GM18511 (cell line): ENCODE data around the gene GJB3.
A peak's percentile ranks its signal among the peaks of the same experiment; 100 is the strongest.
"Not testable (repeated sequence)": the region's sequence is repeated elsewhere in the genome, so short reads cannot be mapped to it uniquely, and the experiment has no call there.

Experiments
- ATAC-seq: cut with Tn5 transposase; IDR thresholded peaks from one replicate; pipeline ENCODE4 v1.9.1; 2021; ENCODE audit warnings: mild to moderate bottlenecking, moderate library complexity; ENCODE audit not compliant: unreplicated experiment

The GJB3 gene

GRCh38 chr1:34781071-34781843, at the start of gene GJB3:
Gene GJB3 (plus strand): TSS chr1:34781214. CDS start chr1:34784763, 3,549 bp downstream.
- no peak for ATAC-seq

GRCh38 chr1:34732831-34733230, 48.2 kb upstream of the GJB3 start:
- not testable (repeated sequence) for ATAC-seq

- ATAC-seq, result no peak
These were observed 44.3 kb upstream of the GJB3 start for GRCh38 chr1:34736692-34737091.

- not testable (repeated sequence) for ATAC-seq
These were observed 43.8 kb upstream of the GJB3 start for GRCh38 chr1:34737236-34737635.

GRCh38 chr1:34739613-34740012, 41.4 kb upstream of the GJB3 start:
- ATAC-seq, result no peak

- ATAC-seq, result no peak
These were observed 40.7 kb upstream of the GJB3 start for GRCh38 chr1:34740161-34740868.

- peak; percentile 69 for ATAC-seq
These were observed 38.2 kb upstream of the GJB3 start for GRCh38 chr1:34742667-34743270.

- no peak for ATAC-seq
These were observed 37.2 kb upstream of the GJB3 start for GRCh38 chr1:34743775-34744174.

- ATAC-seq, result no peak
These were observed 36.2 kb upstream of the GJB3 start for GRCh38 chr1:34744851-34745250.

- no peak for ATAC-seq
These were observed 35.3 kb upstream of the GJB3 start for GRCh38 chr1:34745666-34746065.

- ATAC-seq, result no peak
These were observed 34.9 kb upstream of the GJB3 start for GRCh38 chr1:34746101-34746500.

- no peak for ATAC-seq
These were observed 34.0 kb upstream of the GJB3 start for GRCh38 chr1:34746785-34747637.

- ATAC-seq, result no peak
These were observed 33.4 kb upstream of the GJB3 start for GRCh38 chr1:34747638-34747941.

- ATAC-seq, result no peak
These were observed 31.0 kb upstream of the GJB3 start for GRCh38 chr1:34749992-34750391.

GRCh38 chr1:34750610-34751009, 30.4 kb upstream of the GJB3 start:
- ATAC-seq, result no peak

- ATAC-seq, result no peak
These were observed 27.9 kb upstream of the GJB3 start for GRCh38 chr1:34753163-34753562.

- ATAC-seq, result no peak
These were observed 25.9 kb upstream of the GJB3 start, which contains the start of gene GJB5 for GRCh38 chr1:34754964-34755637. Gene GJB5 (plus strand): TSS chr1:34755047. CDS start chr1:34757331, 2,284 bp downstream.

GRCh38 chr1:34755961-34756360, 25.1 kb upstream of the GJB3 start:
- no peak for ATAC-seq

- no peak for ATAC-seq
These were observed 23.6 kb upstream of the GJB3 start for GRCh38 chr1:34757386-34757785.

- no peak for ATAC-seq
These were observed 22.3 kb upstream of the GJB3 start for GRCh38 chr1:34758751-34759150.
